ENCODE measurements around the gene MRPL53. TPM values are rescaled to one million over a fixed set of nuclear protein-coding genes. Genes with fewer than 3 reads are reported as not detected.

Gene MRPL53
- total and polyA plus RNA-seq, 2 experiments from 2014 or later: 18.5 to 71.0 TPM

DNA sequence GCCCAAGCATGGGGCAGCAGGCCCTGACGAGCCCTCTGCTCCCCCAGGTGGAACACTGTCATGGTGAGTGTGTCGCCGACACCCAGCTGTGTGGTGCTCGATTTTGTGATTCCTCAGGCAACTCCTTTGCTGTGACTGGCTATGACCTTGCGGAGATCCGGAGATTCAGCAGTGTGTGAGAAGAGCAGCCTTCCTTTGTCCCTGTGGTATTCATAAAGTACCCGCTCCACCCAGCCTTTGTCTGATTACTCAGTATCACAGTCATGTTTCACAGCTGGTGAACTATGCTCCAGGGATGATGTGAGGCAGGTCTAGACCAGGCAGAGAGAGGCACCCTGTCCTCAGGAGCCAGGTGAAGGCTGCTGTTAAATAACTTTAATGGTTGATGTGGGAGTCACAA lies 47.0 kb downstream of the MRPL53 start:
- Histone ChIP-seq H3K4me3 (no peak overlapping the region), H3K27ac (peak overlapping the region; percentile 45; the same call in 1 of the 2 replicates), H3K9ac (no peak overlapping the region), H4K20me1 (ENCODE audit: insufficient read depth) (no peaks in the 10 kb centered on the region), H3F3A (ENCODE audit: insufficient read depth) (peaks cover 21% of the 10 kb centered on the region; the same call in 1 of the 2 replicates), H3K79me2 (ENCODE audit: insufficient read depth) (no peaks in the 10 kb centered on the region), H3K9me2 (ENCODE audit: insufficient read depth) (no peaks in the 10 kb centered on the region), H3K4me2 (ENCODE audit: unreplicated experiment) (no peak overlapping the region), H2AFZ (no peak overlapping the region), H3K4me1 (ENCODE audit: insufficient read depth) (0 out of 2 replicates have a peak, but pooled peaks cover 4% of the 10 kb centered on the region), H3K36me3 (ENCODE audit: low read depth) (peaks cover 3% of the 10 kb centered on the region; the same call in 1 of the 2 replicates), H3K9me3 (ENCODE audit: low read depth) (no peaks in the 10 kb centered on the region), H3K27me3 (replicated peaks; ENCODE audit: insufficient read depth) (no peaks in the 10 kb centered on the region)
- peak; percentile 60 for DNase-seq
- no peak for TF ChIP-seq EZH2 (IDR thresholded peaks at IDR 0.05; ENCODE audit: insufficient read depth, poor library complexity, severe bottlenecking)
- no peak for TF ChIP-seq EZH2phosphoT487 (IDR thresholded peaks at IDR 0.05; ENCODE audit: insufficient read depth, low read depth)
- 71 to 73% methylated on average over 7 of the region's 7 CpGs for WGBS, 2 experiments (ENCODE audit: low coverage in 1 of 2, low lambda C conversion rate in 2 of 2, missing lambda C conversion rate in 2 of 2)
- in situ Hi-C loops (cut with MboI): no loop called here

DNA sequence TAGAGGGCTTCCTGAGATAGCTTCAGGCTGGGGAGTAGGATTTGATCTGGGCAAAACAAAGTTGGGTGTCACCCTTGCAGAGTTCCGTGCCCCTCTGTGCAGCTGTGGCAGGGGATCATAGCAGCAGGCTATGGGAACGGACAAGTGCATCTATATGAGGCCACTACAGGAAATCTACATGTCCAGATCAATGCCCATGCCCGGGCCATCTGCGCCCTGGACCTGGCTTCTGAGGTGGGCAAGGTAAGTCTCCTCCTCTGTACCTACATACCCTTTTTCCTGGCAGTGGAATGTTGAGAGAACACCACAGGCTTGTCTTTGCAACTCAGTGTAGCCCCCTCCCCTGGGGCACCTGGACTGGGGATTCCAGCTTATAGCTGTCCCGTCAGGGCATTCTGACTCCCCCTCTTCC lies 47.5 kb downstream of the MRPL53 start:
- Histone ChIP-seq H3K27me3 (replicated peaks; ENCODE audit: insufficient read depth) (no peaks in the 10 kb centered on the region), H3K4me2 (ENCODE audit: unreplicated experiment) (no peak overlapping the region)
- in situ Hi-C loops (cut with MboI): no loop called here

DNA sequence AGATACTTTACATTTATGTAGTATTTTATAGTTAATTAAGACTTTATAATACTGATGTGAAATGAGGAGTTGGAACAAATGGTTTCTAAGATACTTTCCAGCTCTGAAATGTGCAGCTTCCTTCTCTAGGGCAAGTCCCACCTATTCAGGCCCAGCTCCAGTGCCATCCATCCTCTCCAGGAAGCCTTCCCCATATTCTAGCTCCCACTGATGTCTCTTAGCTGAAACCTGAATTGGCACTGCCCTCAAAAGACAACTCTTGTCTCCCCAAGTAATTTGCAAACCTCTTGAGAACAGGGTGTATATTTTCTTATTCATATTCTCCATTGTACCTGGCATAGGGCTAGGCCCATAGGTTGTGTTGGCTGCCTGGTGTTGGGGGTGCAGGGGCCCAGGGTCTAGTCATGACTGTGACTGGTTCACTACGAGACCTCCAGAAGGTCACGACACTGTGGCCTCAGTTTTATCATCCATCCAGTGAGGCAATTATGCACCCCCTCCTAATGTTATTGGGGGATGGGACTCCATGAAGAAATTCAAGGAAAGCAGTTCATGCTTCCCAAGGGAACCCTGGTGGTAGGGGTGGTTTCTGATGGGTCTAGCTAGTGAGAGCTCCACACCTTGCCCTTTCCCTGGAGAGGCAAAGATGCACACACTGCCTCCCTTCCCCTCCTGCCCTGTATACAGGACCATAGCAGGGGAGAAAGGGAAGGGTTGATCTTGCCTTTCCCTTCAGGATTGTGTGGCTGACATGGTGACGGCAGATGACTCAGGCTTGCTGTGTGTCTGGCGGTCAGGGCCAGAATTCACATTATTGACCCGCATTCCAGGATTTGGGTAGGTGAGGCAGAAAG lies 48.1 kb downstream of the MRPL53 start:
- H3K27me3 ChIP-seq (replicated peaks; ENCODE audit: insufficient read depth): no peaks in the 10 kb centered on the region
- no peak overlapping the region for H3K4me2 ChIP-seq (ENCODE audit: unreplicated experiment)
- no peak overlapping the region for H3K27ac ChIP-seq
- H3K9ac ChIP-seq: no peak overlapping the region
- WGBS, 2 experiments (ENCODE audit: low coverage in 1 of 2, low lambda C conversion rate in 2 of 2, missing lambda C conversion rate in 2 of 2): 79 to 81% methylated on average over 5 of the region's 5 CpGs
- DNase-seq: no peak
- no peaks in the 10 kb centered on the region for H3K9me2 ChIP-seq (ENCODE audit: insufficient read depth)
- H4K20me1 ChIP-seq (ENCODE audit: insufficient read depth): no peaks in the 10 kb centered on the region
- no peaks in the 10 kb centered on the region for H3K79me2 ChIP-seq (ENCODE audit: insufficient read depth)
- H3F3A ChIP-seq (ENCODE audit: insufficient read depth): peaks cover 26% of the 10 kb centered on the region
- H3K4me1 ChIP-seq (ENCODE audit: insufficient read depth): 0 out of 2 replicates have a peak, but pooled peaks cover 6% of the 10 kb centered on the region
- no peak overlapping the region for H2AFZ ChIP-seq
- H3K36me3 ChIP-seq (ENCODE audit: low read depth): peaks cover 3% of the 10 kb centered on the region; the same call in 1 of the 2 replicates
- in situ Hi-C loops (cut with MboI): no loop called here
- no peak overlapping the region for H3K4me3 ChIP-seq
- TF ChIP-seq EZH2 (IDR thresholded peaks at IDR 0.05; ENCODE audit: insufficient read depth, poor library complexity, severe bottlenecking) (no peak), EZH2phosphoT487 (IDR thresholded peaks at IDR 0.05; ENCODE audit: insufficient read depth, low read depth) (no peak)
- H3K9me3 ChIP-seq (ENCODE audit: low read depth): no peaks in the 10 kb centered on the region

More for the DNA sequence above, 47.5 kb downstream of the MRPL53 start:
- TF ChIP-seq EZH2phosphoT487 (IDR thresholded peaks at IDR 0.05; ENCODE audit: insufficient read depth, low read depth) (no peak), EZH2 (IDR thresholded peaks at IDR 0.05; ENCODE audit: insufficient read depth, poor library complexity, severe bottlenecking) (no peak)
- DNase-seq: no peak
- 73 to 76% methylated on average over 5 of the region's 5 CpGs for WGBS, 2 experiments (ENCODE audit: low coverage in 1 of 2, low lambda C conversion rate in 2 of 2, missing lambda C conversion rate in 2 of 2)
- no peak overlapping the region for H3K4me3 ChIP-seq
- H3K9me3 ChIP-seq (ENCODE audit: low read depth): no peaks in the 10 kb centered on the region
- no peaks in the 10 kb centered on the region for H4K20me1 ChIP-seq (ENCODE audit: insufficient read depth)
- H3K79me2 ChIP-seq (ENCODE audit: insufficient read depth): no peaks in the 10 kb centered on the region
- H3F3A ChIP-seq (ENCODE audit: insufficient read depth): peaks cover 26% of the 10 kb centered on the region
- H2AFZ ChIP-seq: no peak overlapping the region
- H3K36me3 ChIP-seq (ENCODE audit: low read depth): peaks cover 3% of the 10 kb centered on the region; the same call in 1 of the 2 replicates
- peak overlapping the region; percentile 45; the same call in 1 of the 2 replicates for H3K27ac ChIP-seq
- no peak overlapping the region for H3K9ac ChIP-seq
- 0 out of 2 replicates have a peak, but pooled peaks cover 6% of the 10 kb centered on the region for H3K4me1 ChIP-seq (ENCODE audit: insufficient read depth)
- H3K9me2 ChIP-seq (ENCODE audit: insufficient read depth): no peaks in the 10 kb centered on the region

DNA sequence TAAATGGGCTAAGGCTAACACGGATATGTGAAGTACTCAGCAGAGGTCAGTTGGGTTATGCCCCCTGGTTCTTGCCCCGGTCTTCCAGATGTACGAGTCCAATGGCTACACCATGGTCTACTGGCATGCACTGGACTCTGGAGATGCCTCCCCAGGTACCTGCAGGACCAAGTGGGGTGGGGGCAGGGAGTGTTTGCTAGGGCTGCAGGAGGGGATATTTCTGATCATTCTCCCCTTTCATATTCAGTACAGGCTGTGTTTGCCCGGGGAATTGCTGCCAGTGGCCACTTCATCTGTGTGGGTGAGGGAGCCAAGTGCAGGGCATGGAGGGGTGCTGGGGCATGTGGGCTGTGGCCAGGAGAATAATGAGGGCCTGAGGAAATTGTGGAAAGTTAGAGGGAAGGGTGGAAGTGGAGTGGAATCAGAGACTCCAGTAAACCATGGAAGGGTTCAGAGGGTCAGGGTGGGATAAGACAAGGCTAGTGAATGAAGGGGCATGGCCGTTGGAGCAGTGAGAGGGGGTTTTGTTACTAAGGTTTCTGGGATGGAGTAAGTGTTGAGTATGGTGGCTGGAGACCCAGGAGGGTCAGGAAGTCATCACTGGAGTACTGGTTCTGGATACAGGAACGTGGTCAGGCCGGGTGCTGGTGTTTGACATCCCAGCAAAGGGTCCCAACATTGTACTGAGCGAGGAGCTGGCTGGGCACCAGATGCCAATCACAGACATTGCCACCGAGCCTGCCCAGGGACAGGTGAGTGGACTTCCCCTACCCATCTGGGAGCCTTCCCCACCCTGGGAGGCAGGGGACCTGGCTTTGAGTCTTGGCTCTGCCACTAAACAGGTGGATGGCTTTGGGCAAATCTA lies 49.0 kb downstream of the MRPL53 start:
- Histone ChIP-seq H3K9me3 (ENCODE audit: low read depth) (no peaks in the 10 kb centered on the region), H3K9ac (no peak overlapping the region), H3K9me2 (ENCODE audit: insufficient read depth) (no peaks in the 10 kb centered on the region), H2AFZ (no peak overlapping the region), H3K4me2 (ENCODE audit: unreplicated experiment) (no peak overlapping the region), H3K36me3 (ENCODE audit: low read depth) (no peaks in the 10 kb centered on the region; the same call in 1 of the 2 replicates), H3K4me1 (ENCODE audit: insufficient read depth) (0 out of 2 replicates have a peak, but pooled peaks cover 6% of the 10 kb centered on the region), H3K79me2 (ENCODE audit: insufficient read depth) (no peaks in the 10 kb centered on the region), H3K27ac (no peak overlapping the region), H3K27me3 (replicated peaks; ENCODE audit: insufficient read depth) (no peaks in the 10 kb centered on the region), H3F3A (ENCODE audit: insufficient read depth) (peaks cover 18% of the 10 kb centered on the region; the same call in 1 of the 2 replicates), H4K20me1 (ENCODE audit: insufficient read depth) (no peaks in the 10 kb centered on the region), H3K4me3 (no peak overlapping the region)
- in situ Hi-C loops (cut with MboI): no loop called here
- TF ChIP-seq EZH2phosphoT487 (IDR thresholded peaks at IDR 0.05; ENCODE audit: insufficient read depth, low read depth) (no peak), EZH2 (IDR thresholded peaks at IDR 0.05; ENCODE audit: insufficient read depth, poor library complexity, severe bottlenecking) (no peak)
- DNase-seq: no peak
- WGBS, 2 experiments (ENCODE audit: low coverage in 1 of 2, low lambda C conversion rate in 2 of 2, missing lambda C conversion rate in 2 of 2): 81 to 86% methylated on average over 9 of the region's 9 CpGs

Other genes with a start within 250 kb of the MRPL53 start
- gene SLC4A5, start 129.3 kb downstream of the MRPL53 start, total RNA-seq (2014; rRNA removed; shearing (Covaris generic)): 0.32 and 0.38 TPM in 2 replicates
- gene SLC4A5, start 129.3 kb downstream of the MRPL53 start, polyA plus RNA-seq (2016; fragmentation: Nextera tagmentation; extraction: Ambion mirVana): 0.35 TPM in 1 of 2 replicates, not detected in the other
- gene DCTN1, start 92.4 kb downstream of the MRPL53 start, total RNA-seq (2014; rRNA removed; shearing (Covaris generic)): 172 and 176 TPM in 2 replicates
- 169 and 171 TPM in 2 replicates for gene DCTN1, start 92.4 kb downstream of the MRPL53 start, polyA plus RNA-seq (2016; fragmentation: Nextera tagmentation; extraction: Ambion mirVana)
- 1.6 and 3.5 TPM in 2 replicates for gene C2orf81, start 51.1 kb downstream of the MRPL53 start, total RNA-seq (2014; rRNA removed; shearing (Covaris generic))
- 6.0 TPM in 2 replicates for gene C2orf81, start 51.1 kb downstream of the MRPL53 start, polyA plus RNA-seq (2016; fragmentation: Nextera tagmentation; extraction: Ambion mirVana)
- gene WDR54, start 51.0 kb downstream of the MRPL53 start, total RNA-seq (2014; rRNA removed; shearing (Covaris generic)): 33.4 and 45.0 TPM in 2 replicates
- 50.8 and 53.3 TPM in 2 replicates for gene WDR54, start 51.0 kb downstream of the MRPL53 start, polyA plus RNA-seq (2016; fragmentation: Nextera tagmentation; extraction: Ambion mirVana)
- 13.5 and 17.5 TPM in 2 replicates for gene RTKN, start 30.7 kb downstream of the MRPL53 start, total RNA-seq (2014; rRNA removed; shearing (Covaris generic))
- 13.0 and 14.5 TPM in 2 replicates for gene RTKN, start 30.7 kb downstream of the MRPL53 start, polyA plus RNA-seq (2016; fragmentation: Nextera tagmentation; extraction: Ambion mirVana)
- gene INO80B, start 17.6 kb downstream of the MRPL53 start, total RNA-seq (2014; rRNA removed; shearing (Covaris generic)): 10.9 and 32.5 TPM in 2 replicates
- gene INO80B, start 17.6 kb downstream of the MRPL53 start, polyA plus RNA-seq (2016; fragmentation: Nextera tagmentation; extraction: Ambion mirVana): 3.8 and 4.9 TPM in 2 replicates
- gene WBP1, start 14.2 kb downstream of the MRPL53 start, total RNA-seq (2014; rRNA removed; shearing (Covaris generic)): 37.9 and 58.7 TPM in 2 replicates
- gene WBP1, start 14.2 kb downstream of the MRPL53 start, polyA plus RNA-seq (2016; fragmentation: Nextera tagmentation; extraction: Ambion mirVana): 42.4 and 47.1 TPM in 2 replicates
- gene MOGS, start 7.3 kb downstream of the MRPL53 start, total RNA-seq (2014; rRNA removed; shearing (Covaris generic)): 55.7 and 58.6 TPM in 2 replicates
- 14.5 and 16.8 TPM in 2 replicates for gene MOGS, start 7.3 kb downstream of the MRPL53 start, polyA plus RNA-seq (2016; fragmentation: Nextera tagmentation; extraction: Ambion mirVana)
- 5.1 and 12.8 TPM in 2 replicates for gene CCDC142, start 10.3 kb upstream of the MRPL53 start, total RNA-seq (2014; rRNA removed; shearing (Covaris generic))
- gene CCDC142, start 10.3 kb upstream of the MRPL53 start, polyA plus RNA-seq (2016; fragmentation: Nextera tagmentation; extraction: Ambion mirVana): 6.4 and 6.8 TPM in 2 replicates
- 15.9 and 17.7 TPM in 2 replicates for gene TTC31, start 10.4 kb upstream of the MRPL53 start, total RNA-seq (2014; rRNA removed; shearing (Covaris generic))
- 14.2 and 20.4 TPM in 2 replicates for gene TTC31, start 10.4 kb upstream of the MRPL53 start, polyA plus RNA-seq (2016; fragmentation: Nextera tagmentation; extraction: Ambion mirVana)
- gene LBX2, start 26.9 kb upstream of the MRPL53 start, total RNA-seq (2014; rRNA removed; shearing (Covaris generic)): 0.38 and 4.6 TPM in 2 replicates
- 0.87 and 1.1 TPM in 2 replicates for gene LBX2, start 26.9 kb upstream of the MRPL53 start, polyA plus RNA-seq (2016; fragmentation: Nextera tagmentation; extraction: Ambion mirVana)
- 15.6 and 24.1 TPM in 2 replicates for gene PCGF1, start 35.0 kb upstream of the MRPL53 start, total RNA-seq (2014; rRNA removed; shearing (Covaris generic))
- 23.5 and 24.8 TPM in 2 replicates for gene PCGF1, start 35.0 kb upstream of the MRPL53 start, polyA plus RNA-seq (2016; fragmentation: Nextera tagmentation; extraction: Ambion mirVana)
- not detected in 2 replicates for gene TLX2, start 41.8 kb upstream of the MRPL53 start, total RNA-seq (2014; rRNA removed; shearing (Covaris generic))
- not detected in 2 replicates for gene TLX2, start 41.8 kb upstream of the MRPL53 start, polyA plus RNA-seq (2016; fragmentation: Nextera tagmentation; extraction: Ambion mirVana)
- gene DQX1, start 53.6 kb upstream of the MRPL53 start, total RNA-seq (2014; rRNA removed; shearing (Covaris generic)): not detected in 2 replicates
- not detected in 2 replicates for gene DQX1, start 53.6 kb upstream of the MRPL53 start, polyA plus RNA-seq (2016; fragmentation: Nextera tagmentation; extraction: Ambion mirVana)
- 114 and 119 TPM in 2 replicates for gene AUP1, start 57.0 kb upstream of the MRPL53 start, total RNA-seq (2014; rRNA removed; shearing (Covaris generic))
- 119 and 122 TPM in 2 replicates for gene AUP1, start 57.0 kb upstream of the MRPL53 start, polyA plus RNA-seq (2016; fragmentation: Nextera tagmentation; extraction: Ambion mirVana)
- gene HTRA2, start 57.3 kb upstream of the MRPL53 start, total RNA-seq (2014; rRNA removed; shearing (Covaris generic)): 23.0 and 35.2 TPM in 2 replicates
- gene HTRA2, start 57.3 kb upstream of the MRPL53 start, polyA plus RNA-seq (2016; fragmentation: Nextera tagmentation; extraction: Ambion mirVana): 33.6 and 34.0 TPM in 2 replicates
- gene LOXL3, start 81.3 kb upstream of the MRPL53 start, total RNA-seq (2014; rRNA removed; shearing (Covaris generic)): 52.4 and 56.9 TPM in 2 replicates
- gene LOXL3, start 81.3 kb upstream of the MRPL53 start, polyA plus RNA-seq (2016; fragmentation: Nextera tagmentation; extraction: Ambion mirVana): 55.2 and 57.2 TPM in 2 replicates
- gene DOK1, start 82.0 kb upstream of the MRPL53 start, total RNA-seq (2014; rRNA removed; shearing (Covaris generic)): 32.2 and 40.3 TPM in 2 replicates
- 32.6 and 36.2 TPM in 2 replicates for gene DOK1, start 82.0 kb upstream of the MRPL53 start, polyA plus RNA-seq (2016; fragmentation: Nextera tagmentation; extraction: Ambion mirVana)
- 0.25 and 1.5 TPM in 2 replicates for gene M1AP, start 175.7 kb upstream of the MRPL53 start, total RNA-seq (2014; rRNA removed; shearing (Covaris generic))
- gene M1AP, start 175.7 kb upstream of the MRPL53 start, polyA plus RNA-seq (2016; fragmentation: Nextera tagmentation; extraction: Ambion mirVana): 0.13 and 0.18 TPM in 2 replicates
- 4.2 and 15.6 TPM in 2 replicates for gene SEMA4F, start 181.6 kb upstream of the MRPL53 start, total RNA-seq (2014; rRNA removed; shearing (Covaris generic))
- gene SEMA4F, start 181.6 kb upstream of the MRPL53 start, polyA plus RNA-seq (2016; fragmentation: Nextera tagmentation; extraction: Ambion mirVana): 5.6 and 5.9 TPM in 2 replicates

All from GM23248 (cell line).